H1 (cell line): ENCODE results near the gene CBARP. TPM values are rescaled to one million over a fixed set of nuclear protein-coding genes. Genes with fewer than 3 reads are reported as not detected.

Experiments
- NRF1 ChIP-seq: IDR thresholded peaks from 2 replicates; pipeline ENCODE4 v1.6.1; 2011; ENCODE audit warnings: mild to moderate bottlenecking, low read depth, low read length, improper control_type of control experiment
- POU5F1 ChIP-seq: IDR thresholded peaks from 2 replicates; pipeline ENCODE4 v1.6.1; 2011; ENCODE audit warnings: low read depth, mild to moderate bottlenecking, low read length, moderate library complexity
- RBBP5 ChIP-seq: IDR thresholded peaks from 2 replicates; pipeline ENCODE4 v1.7.1; 2012; ENCODE audit warnings: low read depth, mild to moderate bottlenecking, inconsistent platforms, low read length, moderate library complexity, borderline replicate concordance
- RNF2 ChIP-seq: fragments of 200-900, 300-1000 bp; sonication (generic); IDR thresholded peaks from 2 replicates; pipeline ENCODE4 v1.7.1; 2016; ENCODE audit warnings: borderline replicate concordance, low read depth, mild to moderate bottlenecking, antibody characterized with exemption, low read length; ENCODE audit not compliant: poor library complexity, severe bottlenecking; ENCODE audit errors: missing control alignments
- SAP30 ChIP-seq: fragments of 300-600 bp; sonication (generic); IDR thresholded peaks from 2 replicates; pipeline ENCODE4 v1.7.1; 2012; ENCODE audit warnings: low read length, moderate library complexity, mild to moderate bottlenecking, inconsistent platforms; ENCODE audit not compliant: insufficient read depth, insufficient replicate concordance
- SIX5 ChIP-seq: IDR thresholded peaks from 2 replicates; pipeline ENCODE4 v1.6.1; 2011; ENCODE audit warnings: mild to moderate bottlenecking, low read depth, low read length
- SP4 ChIP-seq: IDR thresholded peaks from 2 replicates; pipeline ENCODE4 v1.6.1; 2012; ENCODE audit warnings: low read length, inconsistent platforms
- SUZ12 ChIP-seq: fragments of 200-600 bp; sonication (generic); IDR thresholded peaks from 2 replicates; pipeline ENCODE4 v1.6.1; 2012; ENCODE audit warnings: mild to moderate bottlenecking, inconsistent platforms, low read length, moderate library complexity, mixed read lengths
- polyA plus RNA-seq, 7 experiments: library from polyadenylated mRNA; depleted of rRNA in 3 of 7; stranded (reverse) in 5 of 7; unstranded in 2 of 7; fragments of >200 nt in 5 of 7; fragments of 200-250 nt in 2 of 7; gene quantifications; 1 replicate in 5 of 7; 2 replicates in 1 of 7; 4 replicates in 1 of 7; pipeline versions ENCODE4 v1.2.1 to v1.2.3, GENCODE V29; 2011 to 2013; ENCODE audit warnings: missing spikeins in 2 of 7, mixed read lengths in 2 of 7
- total RNA-seq: library from RNA; stranded (reverse); fragmentation: NEBNext Ultra II Directional; extraction: Animal tissue kit (Norgen Biotek cat#: 25700); gene quantifications from 2 replicates; pipeline ENCODE4 v1.2.1, GENCODE V29; 2021
- TF ChIP-seq, protein P1 (sequence below): fragments of 300-600 bp; sonication (generic); IDR thresholded peaks from 2 replicates; pipeline ENCODE4 v1.7.1; 2012; ENCODE audit warnings: low read length, moderate library complexity, mild to moderate bottlenecking, inconsistent platforms; ENCODE audit not compliant: insufficient replicate concordance

The CBARP gene
- total and polyA plus RNA-seq, 2 of the 8 experiments (the other 6 are each of a cell fraction or from before 2014, with no cell fraction given): 4.9 to 14.7 TPM

DNA sequence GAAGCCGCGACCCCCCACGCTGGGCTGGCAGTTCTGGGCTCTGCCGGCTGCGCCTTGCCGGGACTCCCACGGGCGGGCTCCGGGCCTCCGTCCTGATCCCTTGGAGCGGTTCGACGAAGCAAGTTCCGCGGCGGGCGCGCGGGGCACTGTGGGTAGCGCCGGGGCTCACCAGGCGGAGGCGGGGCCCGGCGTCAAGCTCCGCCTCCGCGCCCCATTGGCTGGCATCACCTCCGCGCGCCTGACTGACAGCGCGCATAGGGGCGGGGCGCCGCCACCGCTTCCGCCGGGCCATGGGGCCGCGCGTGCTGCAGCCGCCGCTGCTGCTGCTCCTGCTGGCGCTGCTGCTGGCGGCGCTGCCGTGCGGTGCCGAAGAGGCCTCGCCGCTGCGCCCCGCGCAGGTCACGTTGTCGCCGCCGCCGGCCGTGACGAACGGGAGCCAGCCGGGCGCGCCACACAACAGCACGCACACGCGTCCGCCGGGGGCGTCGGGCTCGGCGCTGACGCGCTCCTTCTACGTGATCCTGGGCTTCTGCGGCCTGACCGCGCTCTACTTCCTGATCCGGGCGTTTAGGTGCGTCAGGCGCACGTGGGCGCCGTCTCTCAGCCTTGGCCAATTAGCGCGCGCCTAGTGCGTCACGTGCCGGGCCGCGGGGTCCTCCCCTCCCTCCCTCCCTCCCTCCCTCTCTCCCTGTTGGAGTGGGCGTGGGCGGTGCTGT is 37.6 kb upstream of the CBARP start, which contains the start of gene FAM174C (continued):
- no peak; the same call in 1 of the 2 replicates for TF ChIP-seq RBBP5
- TF ChIP-seq POU5F1: no peak
- TF ChIP-seq RNF2: no peak
- TF ChIP-seq SAP30: no peak
- TF ChIP-seq, protein P1, sequence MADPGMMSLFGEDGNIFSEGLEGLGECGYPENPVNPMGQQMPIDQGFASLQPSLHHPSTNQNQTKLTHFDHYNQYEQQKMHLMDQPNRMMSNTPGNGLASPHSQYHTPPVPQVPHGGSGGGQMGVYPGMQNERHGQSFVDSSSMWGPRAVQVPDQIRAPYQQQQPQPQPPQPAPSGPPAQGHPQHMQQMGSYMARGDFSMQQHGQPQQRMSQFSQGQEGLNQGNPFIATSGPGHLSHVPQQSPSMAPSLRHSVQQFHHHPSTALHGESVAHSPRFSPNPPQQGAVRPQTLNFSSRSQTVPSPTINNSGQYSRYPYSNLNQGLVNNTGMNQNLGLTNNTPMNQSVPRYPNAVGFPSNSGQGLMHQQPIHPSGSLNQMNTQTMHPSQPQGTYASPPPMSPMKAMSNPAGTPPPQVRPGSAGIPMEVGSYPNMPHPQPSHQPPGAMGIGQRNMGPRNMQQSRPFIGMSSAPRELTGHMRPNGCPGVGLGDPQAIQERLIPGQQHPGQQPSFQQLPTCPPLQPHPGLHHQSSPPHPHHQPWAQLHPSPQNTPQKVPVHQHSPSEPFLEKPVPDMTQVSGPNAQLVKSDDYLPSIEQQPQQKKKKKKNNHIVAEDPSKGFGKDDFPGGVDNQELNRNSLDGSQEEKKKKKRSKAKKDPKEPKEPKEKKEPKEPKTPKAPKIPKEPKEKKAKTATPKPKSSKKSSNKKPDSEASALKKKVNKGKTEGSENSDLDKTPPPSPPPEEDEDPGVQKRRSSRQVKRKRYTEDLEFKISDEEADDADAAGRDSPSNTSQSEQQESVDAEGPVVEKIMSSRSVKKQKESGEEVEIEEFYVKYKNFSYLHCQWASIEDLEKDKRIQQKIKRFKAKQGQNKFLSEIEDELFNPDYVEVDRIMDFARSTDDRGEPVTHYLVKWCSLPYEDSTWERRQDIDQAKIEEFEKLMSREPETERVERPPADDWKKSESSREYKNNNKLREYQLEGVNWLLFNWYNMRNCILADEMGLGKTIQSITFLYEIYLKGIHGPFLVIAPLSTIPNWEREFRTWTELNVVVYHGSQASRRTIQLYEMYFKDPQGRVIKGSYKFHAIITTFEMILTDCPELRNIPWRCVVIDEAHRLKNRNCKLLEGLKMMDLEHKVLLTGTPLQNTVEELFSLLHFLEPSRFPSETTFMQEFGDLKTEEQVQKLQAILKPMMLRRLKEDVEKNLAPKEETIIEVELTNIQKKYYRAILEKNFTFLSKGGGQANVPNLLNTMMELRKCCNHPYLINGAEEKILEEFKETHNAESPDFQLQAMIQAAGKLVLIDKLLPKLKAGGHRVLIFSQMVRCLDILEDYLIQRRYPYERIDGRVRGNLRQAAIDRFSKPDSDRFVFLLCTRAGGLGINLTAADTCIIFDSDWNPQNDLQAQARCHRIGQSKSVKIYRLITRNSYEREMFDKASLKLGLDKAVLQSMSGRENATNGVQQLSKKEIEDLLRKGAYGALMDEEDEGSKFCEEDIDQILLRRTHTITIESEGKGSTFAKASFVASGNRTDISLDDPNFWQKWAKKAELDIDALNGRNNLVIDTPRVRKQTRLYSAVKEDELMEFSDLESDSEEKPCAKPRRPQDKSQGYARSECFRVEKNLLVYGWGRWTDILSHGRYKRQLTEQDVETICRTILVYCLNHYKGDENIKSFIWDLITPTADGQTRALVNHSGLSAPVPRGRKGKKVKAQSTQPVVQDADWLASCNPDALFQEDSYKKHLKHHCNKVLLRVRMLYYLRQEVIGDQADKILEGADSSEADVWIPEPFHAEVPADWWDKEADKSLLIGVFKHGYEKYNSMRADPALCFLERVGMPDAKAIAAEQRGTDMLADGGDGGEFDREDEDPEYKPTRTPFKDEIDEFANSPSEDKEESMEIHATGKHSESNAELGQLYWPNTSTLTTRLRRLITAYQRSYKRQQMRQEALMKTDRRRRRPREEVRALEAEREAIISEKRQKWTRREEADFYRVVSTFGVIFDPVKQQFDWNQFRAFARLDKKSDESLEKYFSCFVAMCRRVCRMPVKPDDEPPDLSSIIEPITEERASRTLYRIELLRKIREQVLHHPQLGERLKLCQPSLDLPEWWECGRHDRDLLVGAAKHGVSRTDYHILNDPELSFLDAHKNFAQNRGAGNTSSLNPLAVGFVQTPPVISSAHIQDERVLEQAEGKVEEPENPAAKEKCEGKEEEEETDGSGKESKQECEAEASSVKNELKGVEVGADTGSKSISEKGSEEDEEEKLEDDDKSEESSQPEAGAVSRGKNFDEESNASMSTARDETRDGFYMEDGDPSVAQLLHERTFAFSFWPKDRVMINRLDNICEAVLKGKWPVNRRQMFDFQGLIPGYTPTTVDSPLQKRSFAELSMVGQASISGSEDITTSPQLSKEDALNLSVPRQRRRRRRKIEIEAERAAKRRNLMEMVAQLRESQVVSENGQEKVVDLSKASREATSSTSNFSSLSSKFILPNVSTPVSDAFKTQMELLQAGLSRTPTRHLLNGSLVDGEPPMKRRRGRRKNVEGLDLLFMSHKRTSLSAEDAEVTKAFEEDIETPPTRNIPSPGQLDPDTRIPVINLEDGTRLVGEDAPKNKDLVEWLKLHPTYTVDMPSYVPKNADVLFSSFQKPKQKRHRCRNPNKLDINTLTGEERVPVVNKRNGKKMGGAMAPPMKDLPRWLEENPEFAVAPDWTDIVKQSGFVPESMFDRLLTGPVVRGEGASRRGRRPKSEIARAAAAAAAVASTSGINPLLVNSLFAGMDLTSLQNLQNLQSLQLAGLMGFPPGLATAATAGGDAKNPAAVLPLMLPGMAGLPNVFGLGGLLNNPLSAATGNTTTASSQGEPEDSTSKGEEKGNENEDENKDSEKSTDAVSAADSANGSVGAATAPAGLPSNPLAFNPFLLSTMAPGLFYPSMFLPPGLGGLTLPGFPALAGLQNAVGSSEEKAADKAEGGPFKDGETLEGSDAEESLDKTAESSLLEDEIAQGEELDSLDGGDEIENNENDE: no peak
- TF ChIP-seq SP4: peak; percentile 89
- TF ChIP-seq SIX5: no peak
- TF ChIP-seq SUZ12: no peak
- TF ChIP-seq NRF1: no peak
